Glutamatergic neuron (in vitro differentiated cells): Measurements from ENCODE around the gene PRPF40B. TPM values are rescaled to one million over a fixed set of nuclear protein-coding genes. Genes with fewer than 3 reads are reported as not detected.

Experiments
- DNase-seq: peaks from one replicate; pipeline ENCODE4 v3.0.0; 2022
- H3K27ac Mint-ChIP-seq: one replicate; pipeline ENCODE4 v1.8.0; 2020; ENCODE audit warnings: mild to moderate bottlenecking, mixed read lengths, inconsistent platforms; ENCODE audit not compliant: unreplicated experiment
- H3K27me3 Mint-ChIP-seq: one replicate; pipeline ENCODE4 v1.8.0; 2020; ENCODE audit warnings: mild to moderate bottlenecking, moderate library complexity, mixed read lengths, inconsistent platforms; ENCODE audit not compliant: unreplicated experiment
- H3K36me3 Mint-ChIP-seq: one replicate; pipeline ENCODE4 v1.8.0; 2020; ENCODE audit warnings: mild to moderate bottlenecking, mixed read lengths, inconsistent platforms; ENCODE audit not compliant: unreplicated experiment
- H3K4me1 Mint-ChIP-seq: one replicate; pipeline ENCODE4 v1.8.0; 2020; ENCODE audit warnings: mild to moderate bottlenecking, low read depth, mixed read lengths, inconsistent platforms; ENCODE audit not compliant: unreplicated experiment
- H3K4me3 Mint-ChIP-seq: one replicate; pipeline ENCODE4 v1.8.0; 2020; ENCODE audit warnings: mild to moderate bottlenecking, mixed read lengths, inconsistent platforms; ENCODE audit not compliant: unreplicated experiment
- H3K9me3 Mint-ChIP-seq: one replicate; pipeline ENCODE4 v1.8.0; 2020; ENCODE audit warnings: mild to moderate bottlenecking, moderate library complexity, mixed read lengths, inconsistent platforms; ENCODE audit not compliant: unreplicated experiment
- CTCF ChIP-seq: fragments of 200-600 bp; sonication (generic); IDR thresholded peaks from one replicate; pipeline ENCODE4 v1.5.0; 2021; ENCODE audit not compliant: partially characterized antibody, unreplicated experiment
- long read RNA-seq: library from polyadenylated mRNA; unstranded; transcript quantifications from one replicate; pipeline ENCODE4 v2.0.0, GENCODE V29; 2020; ENCODE audit not compliant: unreplicated experiment
- total RNA-seq: library from RNA; stranded (reverse); fragmentation: NEBNext Ultra II Directional; extraction: Animal tissue kit (Norgen Biotek cat#: 25700); gene quantifications from one replicate; pipeline ENCODE4 v1.2.1, GENCODE V29; 2021; ENCODE audit not compliant: unreplicated experiment

PRPF40B gene
- 26.4 TPM for total RNA-seq
- long read RNA-seq, partial matches to known transcripts: 0 of 18 reads
- long read RNA-seq, other reads (novel, unspliced or antisense): 18 of 18 reads

- H3K4me1 Mint-ChIP-seq: peaks cover 5% of the 10 kb centered on the region
- peak within 1 kb of the TSS; percentile 92 for H3K4me3 Mint-ChIP-seq
- H3K9me3 Mint-ChIP-seq: peaks cover 5% of the 10 kb centered on the region
- DNase-seq: peak; percentile 92
- H3K27me3 Mint-ChIP-seq: peaks cover 2% of the 10 kb centered on the region
- peak; percentile 62 for TF ChIP-seq CTCF
- H3K36me3 Mint-ChIP-seq: no peaks in the 10 kb centered on the region
- H3K27ac Mint-ChIP-seq: peak within 1 kb of the TSS; percentile 60
These were observed at the start of gene PRPF40B for GRCh38 chr12:49623142-49623904. Gene PRPF40B (plus strand): TSS chr12:49623561. CDS start chr12:49623591, 30 bp downstream.

- Mint-ChIP-seq H3K27me3 (no peaks in the 10 kb centered on the region), H3K4me3 (no peak overlapping the region), H3K9me3 (peaks cover 5% of the 10 kb centered on the region), H3K4me1 (peaks cover 16% of the 10 kb centered on the region), H3K27ac (peak overlapping the region; percentile 24), H3K36me3 (no peaks in the 10 kb centered on the region)
- DNase-seq: no peak
- TF ChIP-seq CTCF: no peak
These were observed 45.6 kb upstream of the PRPF40B start for GRCh38 chr12:49577589-49578315.

- H3K36me3 Mint-ChIP-seq: no peaks in the 10 kb centered on the region
- DNase-seq: no peak
- peaks cover 18% of the 10 kb centered on the region for H3K4me1 Mint-ChIP-seq
- peaks cover 5% of the 10 kb centered on the region for H3K9me3 Mint-ChIP-seq
- H3K27me3 Mint-ChIP-seq: no peaks in the 10 kb centered on the region
- H3K4me3 Mint-ChIP-seq: no peak overlapping the region
- H3K27ac Mint-ChIP-seq: no peak overlapping the region
- TF ChIP-seq CTCF: no peak
These were observed 44.8 kb upstream of the PRPF40B start for GRCh38 chr12:49578471-49579112.

GRCh38 chr12:49580572-49581535 is 42.5 kb upstream of the PRPF40B start:
- H3K4me3 Mint-ChIP-seq: peak overlapping the region; percentile 2
- H3K36me3 Mint-ChIP-seq: no peaks in the 10 kb centered on the region
- H3K27ac Mint-ChIP-seq: no peak overlapping the region
- peak; percentile 78 for TF ChIP-seq CTCF
- peaks cover 6% of the 10 kb centered on the region for H3K9me3 Mint-ChIP-seq
- H3K4me1 Mint-ChIP-seq: peaks cover 32% of the 10 kb centered on the region
- DNase-seq: peak; percentile 87
- H3K27me3 Mint-ChIP-seq: peaks cover 4% of the 10 kb centered on the region
